ENCODE data around the gene GPX3. TPM values are rescaled to one million over a fixed set of nuclear protein-coding genes. Genes with fewer than 3 reads are reported as not detected.

GPX3 gene
- total RNA-seq, 4 donors from 2014 or later, result 690 to 3,141 (median 1,517) TPM

GRCh38 chr5:151034422-151035379 is 14.3 kb downstream of the GPX3 start:
- H3K4me3 ChIP-seq, result no peak overlapping the region
- peaks cover 0 to 90% of the 10 kb centered on the region in 2 donors for H3K36me3 ChIP-seq
- no peaks in the 10 kb centered on the region for H3K9me3 ChIP-seq
- peaks cover 7 to 47% (median 35%) of the 10 kb centered on the region in 3 donors for H3K4me1 ChIP-seq
- ATAC-seq, result no peak
- H3K27me3 ChIP-seq, result no peaks in the 10 kb centered on the region
- WGBS, 2 donors (ENCODE audit: low coverage in 1 of 2), result 86 to 88% methylated on average over 6 to 13 of the region's 19 CpGs
- TF ChIP-seq POLR2A (IDR thresholded peaks at IDR 0.05), result no peak
- no peak for TF ChIP-seq POLR2AphosphoS5 (IDR thresholded peaks at IDR 0.05)
- TF ChIP-seq CTCF (IDR thresholded peaks at IDR 0.05), result no peak
- TF ChIP-seq EP300 (IDR thresholded peaks at IDR 0.05), result no peak
- H3K27ac ChIP-seq, result no peak overlapping the region

- no peaks in the 10 kb centered on the region for H3K27me3 ChIP-seq
- H3K27ac ChIP-seq, result peak overlapping the region in 1 of 4 donors; percentile 85
- TF ChIP-seq CTCF (IDR thresholded peaks at IDR 0.05) (no peak), POLR2A (IDR thresholded peaks at IDR 0.05) (no peak), POLR2AphosphoS5 (IDR thresholded peaks at IDR 0.05) (no peak), EP300 (IDR thresholded peaks at IDR 0.05) (no peak)
- H3K36me3 ChIP-seq, result peaks cover 0 to 90% of the 10 kb centered on the region in 2 donors
- H3K4me1 ChIP-seq, result peaks cover 7 to 44% (median 30%) of the 10 kb centered on the region in 3 donors
- H3K4me3 ChIP-seq, result no peak overlapping the region
- no peak for ATAC-seq
- H3K9me3 ChIP-seq, result no peaks in the 10 kb centered on the region
- WGBS, 2 donors (ENCODE audit: low coverage in 1 of 2), result 88 to 91% methylated on average over 4 of the region's 6 CpGs
These were observed 16.2 kb downstream of the GPX3 start for GRCh38 chr5:151036556-151036955.

GRCh38 chr5:151037561-151038411 is 17.4 kb downstream of the GPX3 start:
- TF ChIP-seq CTCF (IDR thresholded peaks at IDR 0.05), result peak in 1 of 4 experiments; percentile 7
- TF ChIP-seq POLR2A (IDR thresholded peaks at IDR 0.05), result no peak
- peak; percentile 96 for TF ChIP-seq POLR2AphosphoS5 (IDR thresholded peaks at IDR 0.05)
- TF ChIP-seq EP300 (IDR thresholded peaks at IDR 0.05), result no peak
- WGBS, 2 donors (ENCODE audit: low coverage in 1 of 2), result 50 to 56% methylated on average over 1 to 3 of the region's 12 CpGs
- peaks cover 7 to 44% (median 30%) of the 10 kb centered on the region in 3 donors for H3K4me1 ChIP-seq
- H3K36me3 ChIP-seq, result peaks cover 0 to 90% of the 10 kb centered on the region in 2 donors
- H3K4me3 ChIP-seq, result no peak overlapping the region
- H3K27ac ChIP-seq, result peak overlapping the region; percentile 48 to 89 (median 85)
- H3K27me3 ChIP-seq, result no peaks in the 10 kb centered on the region
- ATAC-seq, result peak; percentile 82
- no peaks in the 10 kb centered on the region for H3K9me3 ChIP-seq

GRCh38 chr5:151038412-151038745 is 18.0 kb downstream of the GPX3 start:
- WGBS, 2 donors (ENCODE audit: low coverage in 1 of 2), result 83% methylated on average over 1 of the region's 8 CpGs; no CpG with 5 or more reads in 1 of the 2 donors
- H3K27me3 ChIP-seq, result no peaks in the 10 kb centered on the region
- peak overlapping the region; percentile 48 to 89 (median 85) for H3K27ac ChIP-seq
- TF ChIP-seq CTCF (IDR thresholded peaks at IDR 0.05), result no peak
- no peak for TF ChIP-seq POLR2A (IDR thresholded peaks at IDR 0.05)
- no peak for TF ChIP-seq POLR2AphosphoS5 (IDR thresholded peaks at IDR 0.05)
- TF ChIP-seq EP300 (IDR thresholded peaks at IDR 0.05), result no peak
- peaks cover 0 to 90% of the 10 kb centered on the region in 2 donors for H3K36me3 ChIP-seq
- H3K4me3 ChIP-seq, result no peak overlapping the region
- no peak for ATAC-seq
- peaks cover 7 to 44% (median 30%) of the 10 kb centered on the region in 3 donors for H3K4me1 ChIP-seq
- H3K9me3 ChIP-seq, result no peaks in the 10 kb centered on the region

Data from gastroesophageal sphincter (tissue), 4 donors.